ENCODE results near the gene ITPRIPL1. TPM values are rescaled to one million over a fixed set of nuclear protein-coding genes. Genes with fewer than 3 reads are reported as not detected.
"Not testable (repeated sequence)": the region's sequence is repeated elsewhere in the genome, so short reads cannot be mapped to it uniquely, and the experiment has no call there.

The ITPRIPL1 gene
- total RNA-seq, result 10 to 100 TPM; 26.1 to 55.9 TPM

- H3K9me3 Mint-ChIP-seq, result no peaks in the 10 kb centered on the region
- ATAC-seq (replicated peaks), result peak; percentile 37
- H3K4me3 Mint-ChIP-seq, result peak within 1 kb of the TSS; percentile 99
- H3K27me3 Mint-ChIP-seq, result no peaks in the 10 kb centered on the region
- H3K4me1 Mint-ChIP-seq, result peaks cover 31% of the 10 kb centered on the region
- peaks cover 48% of the 10 kb centered on the region for H3K36me3 Mint-ChIP-seq (ENCODE audit: low read depth)
- peak within 1 kb of the TSS; percentile 90 for H3K27ac Mint-ChIP-seq
Measured at GRCh38 chr2:96325041-96325883, at the start of gene ITPRIPL1. TSS of gene ITPRIPL1 (plus strand) at chr2:96325317. CDS start at chr2:96325840, 523 bp downstream.

- H3K27ac Mint-ChIP-seq, result no peak overlapping the region
- H3K36me3 Mint-ChIP-seq (ENCODE audit: low read depth), result peaks cover 100% of the 10 kb centered on the region
- no peak for ATAC-seq (replicated peaks)
- H3K4me1 Mint-ChIP-seq, result no peaks in the 10 kb centered on the region
- H3K4me3 Mint-ChIP-seq, result no peak overlapping the region
- H3K9me3 Mint-ChIP-seq, result no peaks in the 10 kb centered on the region
- H3K27me3 Mint-ChIP-seq, result no peaks in the 10 kb centered on the region
Measured at GRCh38 chr2:96276787-96277499, 48.2 kb upstream of the ITPRIPL1 start.

GRCh38 chr2:96287273-96287856, 37.8 kb upstream of the ITPRIPL1 start:
- ATAC-seq (replicated peaks), result peak; percentile 67
- Mint-ChIP-seq H3K27me3 (no peaks in the 10 kb centered on the region), H3K36me3 (ENCODE audit: low read depth) (peaks cover 100% of the 10 kb centered on the region), H3K27ac (peak overlapping the region; percentile 63), H3K4me3 (no peak overlapping the region), H3K4me1 (peaks cover 4% of the 10 kb centered on the region), H3K9me3 (no peaks in the 10 kb centered on the region)

- H3K27me3 Mint-ChIP-seq, result no peaks in the 10 kb centered on the region
- no peaks in the 10 kb centered on the region for H3K9me3 Mint-ChIP-seq
- ATAC-seq (replicated peaks), result no peak
- peaks cover 4% of the 10 kb centered on the region for H3K4me1 Mint-ChIP-seq
- no peak overlapping the region for H3K4me3 Mint-ChIP-seq
- H3K27ac Mint-ChIP-seq, result no peak overlapping the region
- H3K36me3 Mint-ChIP-seq (ENCODE audit: low read depth), result peaks cover 100% of the 10 kb centered on the region
Measured at GRCh38 chr2:96291751-96292150, 33.4 kb upstream of the ITPRIPL1 start.

- ATAC-seq (replicated peaks); H3K27ac Mint-ChIP-seq; H3K27me3 Mint-ChIP-seq; H3K4me3 Mint-ChIP-seq; H3K4me1 Mint-ChIP-seq; H3K9me3 Mint-ChIP-seq: not testable (repeated sequence)
- H3K36me3 Mint-ChIP-seq (ENCODE audit: low read depth), result peaks cover 100% of the 10 kb centered on the region
Measured at GRCh38 chr2:96294271-96294670, 30.8 kb upstream of the ITPRIPL1 start.

GRCh38 chr2:96296925-96297324, 28.2 kb upstream of the ITPRIPL1 start:
- no peak for ATAC-seq (replicated peaks)
- peaks cover 8% of the 10 kb centered on the region for H3K4me1 Mint-ChIP-seq
- H3K9me3 Mint-ChIP-seq, result no peaks in the 10 kb centered on the region
- H3K36me3 Mint-ChIP-seq (ENCODE audit: low read depth), result peaks cover 100% of the 10 kb centered on the region
- no peaks in the 10 kb centered on the region for H3K27me3 Mint-ChIP-seq
- H3K4me3 Mint-ChIP-seq, result no peak overlapping the region
- no peak overlapping the region for H3K27ac Mint-ChIP-seq

- H3K4me3 Mint-ChIP-seq, result peak overlapping the region; percentile 100
- peaks cover 99% of the 10 kb centered on the region for H3K36me3 Mint-ChIP-seq (ENCODE audit: low read depth)
- H3K4me1 Mint-ChIP-seq, result peaks cover 38% of the 10 kb centered on the region
- H3K27me3 Mint-ChIP-seq, result no peaks in the 10 kb centered on the region
- ATAC-seq (replicated peaks), result no peak
- H3K9me3 Mint-ChIP-seq, result no peaks in the 10 kb centered on the region
- H3K27ac Mint-ChIP-seq, result peak overlapping the region; percentile 80
Measured at GRCh38 chr2:96301865-96302264, 23.3 kb upstream of the ITPRIPL1 start.

GRCh38 chr2:96304606-96305005, 20.5 kb upstream of the ITPRIPL1 start:
- Mint-ChIP-seq H3K36me3 (ENCODE audit: low read depth) (peaks cover 71% of the 10 kb centered on the region), H3K27ac (peak overlapping the region; percentile 100), H3K4me1 (peaks cover 33% of the 10 kb centered on the region), H3K9me3 (no peaks in the 10 kb centered on the region), H3K4me3 (peak overlapping the region; percentile 100), H3K27me3 (no peaks in the 10 kb centered on the region)
- ATAC-seq (replicated peaks), result no peak

GRCh38 chr2:96305091-96305978, 19.8 kb upstream of the ITPRIPL1 start, which contains the start of gene SNRNP200:
TSS of gene SNRNP200 (minus strand) at chr2:96305546. CDS start at chr2:96305437, 109 bp downstream.
- Mint-ChIP-seq H3K36me3 (ENCODE audit: low read depth) (peaks cover 64% of the 10 kb centered on the region), H3K4me1 (peaks cover 33% of the 10 kb centered on the region), H3K27ac (peak within 1 kb of the TSS; percentile 100), H3K4me3 (peak within 1 kb of the TSS; percentile 100), H3K9me3 (no peaks in the 10 kb centered on the region), H3K27me3 (no peaks in the 10 kb centered on the region)
- peak; percentile 99 for ATAC-seq (replicated peaks)

- peaks cover 58% of the 10 kb centered on the region for H3K36me3 Mint-ChIP-seq (ENCODE audit: low read depth)
- peak overlapping the region; percentile 100 for H3K4me3 Mint-ChIP-seq
- no peaks in the 10 kb centered on the region for H3K9me3 Mint-ChIP-seq
- H3K4me1 Mint-ChIP-seq, result peaks cover 33% of the 10 kb centered on the region
- no peak for ATAC-seq (replicated peaks)
- H3K27me3 Mint-ChIP-seq, result no peaks in the 10 kb centered on the region
- peak overlapping the region; percentile 100 for H3K27ac Mint-ChIP-seq
Measured at GRCh38 chr2:96305979-96306308, 19.2 kb upstream of the ITPRIPL1 start.

GRCh38 chr2:96306370-96306769, 18.7 kb upstream of the ITPRIPL1 start:
- H3K27me3 Mint-ChIP-seq, result no peaks in the 10 kb centered on the region
- ATAC-seq (replicated peaks), result no peak
- peaks cover 54% of the 10 kb centered on the region for H3K36me3 Mint-ChIP-seq (ENCODE audit: low read depth)
- no peaks in the 10 kb centered on the region for H3K9me3 Mint-ChIP-seq
- peak overlapping the region; percentile 100 for H3K4me3 Mint-ChIP-seq
- H3K27ac Mint-ChIP-seq, result peak overlapping the region; percentile 100
- H3K4me1 Mint-ChIP-seq, result peaks cover 33% of the 10 kb centered on the region

- H3K27ac Mint-ChIP-seq, result no peak overlapping the region
- no peaks in the 10 kb centered on the region for H3K9me3 Mint-ChIP-seq
- ATAC-seq (replicated peaks), result no peak
- H3K36me3 Mint-ChIP-seq (ENCODE audit: low read depth), result peaks cover 35% of the 10 kb centered on the region
- H3K27me3 Mint-ChIP-seq, result no peaks in the 10 kb centered on the region
- peaks cover 25% of the 10 kb centered on the region for H3K4me1 Mint-ChIP-seq
- H3K4me3 Mint-ChIP-seq, result no peak overlapping the region
Measured at GRCh38 chr2:96308248-96308647, 16.9 kb upstream of the ITPRIPL1 start.

GRCh38 chr2:96315005-96315399, 10.1 kb upstream of the ITPRIPL1 start:
- Mint-ChIP-seq H3K27me3 (no peaks in the 10 kb centered on the region), H3K4me1 (peaks cover 32% of the 10 kb centered on the region), H3K36me3 (ENCODE audit: low read depth) (no peaks in the 10 kb centered on the region), H3K4me3 (peak overlapping the region; percentile 78), H3K27ac (peak overlapping the region; percentile 75), H3K9me3 (no peaks in the 10 kb centered on the region)
- no peak for ATAC-seq (replicated peaks)

Data from activated T-helper 17 cell treated with anti-CD3 and anti-CD28 coated beads, Interleukin-2, amount 50 U/mL, for 72 hours (primary cell).